GM23338 (cell line): Measurements from ENCODE around the gene PUM2. TPM values are rescaled to one million over a fixed set of nuclear protein-coding genes. Genes with fewer than 3 reads are reported as not detected.

Experiments
- ATAC-seq: fragments of 200-7000 bp; cut with Tn5 transposase; 3 replicates; pipeline ENCODE4 v1.9.1; 2020
- DNase-seq: peaks from one replicate; pipeline ENCODE4 v3.0.0-alpha.2; 2015; ENCODE audit warnings: low spot score
- H2AFZ ChIP-seq: fragments of 200-600 bp; sonication (generic); 2 replicates; pipeline ENCODE4 v1.8.0; 2016; ENCODE audit warnings: antibody characterized with exemption, mild to moderate bottlenecking, moderate library complexity
- H3F3A ChIP-seq: fragments of 200-600 bp; sonication (generic); replicated peaks from 2 replicates; pipeline ENCODE4 v1.8.0; 2017; ENCODE audit warnings: antibody characterized with exemption, mixed run types, low read depth
- H3K27ac ChIP-seq: fragments of 200-600 bp; sonication (generic); 2 replicates; pipeline ENCODE4 v1.6.1; 2016; ENCODE audit warnings: low read depth
- H3K27me3 ChIP-seq: fragments of 200-600 bp; sonication (generic); 2 replicates; pipeline ENCODE4 v1.8.0; 2016; ENCODE audit warnings: mild to moderate bottlenecking, mixed run types, moderate library complexity; ENCODE audit not compliant: insufficient read depth
- H3K36me3 ChIP-seq: fragments of 200-600 bp; sonication (generic); 2 replicates; pipeline ENCODE4 v1.8.0; 2016; ENCODE audit warnings: mild to moderate bottlenecking; ENCODE audit not compliant: insufficient read depth
- H3K4me1 ChIP-seq: fragments of 200-600 bp; sonication (generic); 2 replicates; pipeline ENCODE4 v1.8.0; 2016; ENCODE audit warnings: mild to moderate bottlenecking, moderate library complexity; ENCODE audit not compliant: insufficient read depth
- H3K4me2 ChIP-seq: fragments of 200-600 bp; sonication (generic); 2 replicates; pipeline ENCODE4 v1.7.1; 2017; ENCODE audit warnings: mixed run types
- H3K4me3 ChIP-seq: fragments of 200-600 bp; sonication (generic); 2 replicates; pipeline ENCODE4 v1.6.1; 2016; ENCODE audit warnings: mixed run types
- H3K79me2 ChIP-seq: fragments of 200-600 bp; sonication (generic); replicated peaks from 2 replicates; pipeline ENCODE4 v1.8.0; 2017; ENCODE audit warnings: mild to moderate bottlenecking; ENCODE audit not compliant: insufficient read depth
- H3K9me2 ChIP-seq: fragments of 200-600 bp; sonication (generic); 2 replicates; pipeline ENCODE4 v1.8.0; 2017; ENCODE audit not compliant: insufficient read depth
- H4K20me1 ChIP-seq: fragments of 200-600 bp; sonication (generic); replicated peaks from 2 replicates; pipeline ENCODE4 v1.8.0; 2017; ENCODE audit warnings: mild to moderate bottlenecking; ENCODE audit not compliant: insufficient read depth
- H3K27ac Mint-ChIP-seq: 2 replicates; pipeline ENCODE4 v1.8.0; 2020; ENCODE audit warnings: inconsistent platforms, mild to moderate bottlenecking, moderate library complexity, mixed read lengths
- H3K27me3 Mint-ChIP-seq: 3 replicates; pipeline ENCODE4 v1.8.0; 2022; ENCODE audit warnings: low read depth, mild to moderate bottlenecking, moderate library complexity, mixed read lengths, inconsistent platforms; ENCODE audit not compliant: insufficient read depth, poor library complexity
- H3K36me3 Mint-ChIP-seq: 3 replicates; pipeline ENCODE4 v1.8.0; 2021; ENCODE audit warnings: low read depth, mild to moderate bottlenecking, inconsistent platforms, moderate library complexity, mixed read lengths
- H3K4me1 Mint-ChIP-seq: 3 replicates; pipeline ENCODE4 v1.8.0; 2020; ENCODE audit warnings: mild to moderate bottlenecking, inconsistent platforms, mixed read lengths
- H3K4me3 Mint-ChIP-seq: 3 replicates; pipeline ENCODE4 v1.8.0; 2021; ENCODE audit warnings: moderate library complexity, mild to moderate bottlenecking, inconsistent platforms, mixed read lengths
- H3K9me3 Mint-ChIP-seq: 3 replicates; pipeline ENCODE4 v1.8.0; 2020; ENCODE audit warnings: moderate library complexity, mild to moderate bottlenecking, inconsistent platforms, mixed read lengths
- CREB1 ChIP-seq: fragments of 250-450 bp; sonication (Bioruptor Pico); IDR thresholded peaks from 2 replicates; pipeline ENCODE4 v1.5.0; 2020; ENCODE audit warnings: low read depth, mild to moderate bottlenecking, moderate library complexity
- CTCF ChIP-seq, 2 experiments: fragments of 200-600 bp in 1 of 2; sonication (generic) in 1 of 2; conservative IDR thresholded peaks; 2 replicates each; pipeline versions ENCODE4 v1.5.1 to v1.6.1; 2016 to 2017; ENCODE audit warnings: antibody characterized with exemption in 2 of 2, low read depth in 2 of 2, mild to moderate bottlenecking in 2 of 2, moderate library complexity in 1 of 2
- ETS1 ChIP-seq: IDR thresholded peaks from 2 replicates; pipeline ENCODE4 v1.6.1; 2016; ENCODE audit warnings: antibody characterized with exemption
- EZH2 ChIP-seq: fragments of 200-600 bp; sonication (generic); IDR thresholded peaks from one replicate; pipeline ENCODE4 v1.8.0; 2017; ENCODE audit warnings: antibody characterized with exemption, mild to moderate bottlenecking, low read depth; ENCODE audit not compliant: unreplicated experiment
- EZH2phosphoT487 ChIP-seq: fragments of 200-600 bp; sonication (generic); IDR thresholded peaks from one replicate; pipeline ENCODE4 v1.8.1; 2018; ENCODE audit warnings: antibody characterized with exemption; ENCODE audit not compliant: unreplicated experiment
- JUNB ChIP-seq: IDR thresholded peaks from one replicate; pipeline ENCODE4 v1.6.1; 2016; ENCODE audit warnings: antibody characterized with exemption; ENCODE audit not compliant: unreplicated experiment
- NANOG ChIP-seq: IDR thresholded peaks from 2 replicates; pipeline ENCODE4 v1.6.1; 2016; ENCODE audit warnings: antibody characterized with exemption, borderline replicate concordance
- POLR2AphosphoS5 ChIP-seq: IDR thresholded peaks from 2 replicates; pipeline ENCODE4 v1.6.1; 2016; ENCODE audit warnings: antibody characterized with exemption, low read depth
- REST ChIP-seq: IDR thresholded peaks from one replicate; pipeline ENCODE4 v1.6.1; 2018; ENCODE audit warnings: antibody characterized with exemption; ENCODE audit not compliant: unreplicated experiment
- ZNF114 ChIP-seq: fragments of 250-450 bp; sonication (Bioruptor Pico); IDR thresholded peaks from 2 replicates; pipeline ENCODE4 v1.5.0; 2020; ENCODE audit warnings: mild to moderate bottlenecking, moderate library complexity
- ZNF331 ChIP-seq: fragments of 250-450 bp; sonication (Bioruptor Pico); IDR thresholded peaks from 2 replicates; pipeline ENCODE4 v1.5.0; 2020; ENCODE audit warnings: low read depth, mild to moderate bottlenecking, moderate library complexity
- polyA plus RNA-seq: library from polyadenylated mRNA; unstranded; fragments of >200 nt; fragmentation: Nextera tagmentation; extraction: Ambion mirVana; gene quantifications from 2 replicates; pipeline ENCODE4 v1.2.1, GENCODE V29; 2016
- total RNA-seq: library from RNA; depleted of rRNA; stranded (reverse); fragments of >200 nt; shearing (Covaris generic); gene quantifications from 2 replicates; pipeline ENCODE4 v1.2.3, GENCODE V29; 2014

The PUM2 gene
- total and polyA plus RNA-seq, 2 experiments from 2014 or later = 29.9 to 94.1 TPM

- Histone ChIP-seq H4K20me1 (peaks cover 2% of the 10 kb centered on the region; the same call in 1 of the 2 replicates), H3K27me3 (no peaks in the 10 kb centered on the region), H3K4me3 (no peak overlapping the region), H2AFZ (no peak overlapping the region), H3K4me1 (no peaks in the 10 kb centered on the region), H3K79me2 (peaks cover 3% of the 10 kb centered on the region), H3K27ac (no peak overlapping the region), H3K36me3 (peaks cover 44% of the 10 kb centered on the region), H3K4me2 (no peak overlapping the region), H3F3A (no peaks in the 10 kb centered on the region), H3K9me2 (no peaks in the 10 kb centered on the region)
- TF ChIP-seq EZH2phosphoT487 (no peak), EZH2 (no peak), CREB1 (no peak), ETS1 (no peak), ZNF114 (CRISPR knock-in tag) (no peak), POLR2AphosphoS5 (no peak), JUNB (no peak), NANOG (no peak), REST (no peak)
- DNase-seq = no peak
- no peaks in the 10 kb centered on the region for H3K27me3 Mint-ChIP-seq
- H3K9me3 Mint-ChIP-seq = no peaks in the 10 kb centered on the region
- H3K36me3 Mint-ChIP-seq = peaks cover 27% of the 10 kb centered on the region; the same call in 2 of the 3 replicates
- no peak overlapping the region for H3K4me3 Mint-ChIP-seq
- ATAC-seq = no peak
- no peak overlapping the region for H3K27ac Mint-ChIP-seq
- no peaks in the 10 kb centered on the region for H3K4me1 Mint-ChIP-seq
These were observed 68.8 kb downstream of the PUM2 start for GRCh38 chr2:20281876-20282275.

GRCh38 chr2:20273042-20273441 is 77.6 kb downstream of the PUM2 start:
- H3K4me3 ChIP-seq = no peak overlapping the region
- Mint-ChIP-seq H3K9me3 (no peaks in the 10 kb centered on the region), H3K27ac (no peak overlapping the region), H3K4me3 (no peak overlapping the region), H3K4me1 (no peaks in the 10 kb centered on the region), H3K27me3 (peaks cover 1% of the 10 kb centered on the region), H3K36me3 (peaks cover 22% of the 10 kb centered on the region)
- no peaks in the 10 kb centered on the region for H3F3A ChIP-seq
- no peaks in the 10 kb centered on the region for H3K9me2 ChIP-seq
- H3K36me3 ChIP-seq = peaks cover 8% of the 10 kb centered on the region; the same call in 1 of the 2 replicates
- no peaks in the 10 kb centered on the region for H3K4me1 ChIP-seq
- no peak overlapping the region for H2AFZ ChIP-seq
- H3K79me2 ChIP-seq = peaks cover 3% of the 10 kb centered on the region
- peaks cover 5% of the 10 kb centered on the region; the same call in 1 of the 2 replicates for H4K20me1 ChIP-seq
- DNase-seq (no peak), ATAC-seq (no peak)
- H3K27ac ChIP-seq = no peak overlapping the region
- no peak overlapping the region for H3K4me2 ChIP-seq
- H3K27me3 ChIP-seq = no peaks in the 10 kb centered on the region
- TF ChIP-seq ZNF114 (CRISPR knock-in tag) (no peak), ZNF331 (CRISPR knock-in tag) (no peak), CTCF (conservative IDR thresholded peaks at IDR 0.05; ENCODE audit: low read depth in 2 of 2) (no peak), NANOG (no peak), ETS1 (no peak), EZH2phosphoT487 (no peak)
